Gastroesophageal sphincter (tissue), 3 donors: Measurements from ENCODE around the gene RPL36A.

Experiments
- CTCF ChIP-seq, 4 experiments: fragments of 200-600 bp in 2 of 4; fragments of 450-650 bp in 2 of 4; sonication (generic) in 1 of 4; IDR thresholded peaks; one replicate each; pipeline ENCODE4 v1.5.1; 2017 to 2019; ENCODE audit warnings: antibody characterized with exemption in 4 of 4, mild to moderate bottlenecking in 2 of 4, moderate library complexity in 2 of 4
- POLR2AphosphoS5 ChIP-seq: sonication (generic); formaldehyde crosslinking; IDR thresholded peaks from one replicate; pipeline ENCODE4 v1.6.1; 2017; ENCODE audit warnings: antibody characterized with exemption

- TF ChIP-seq POLR2AphosphoS5 (no peak), CTCF (IDR thresholded peaks at IDR 0.05) (no peak)
Measured at GRCh38 chrX:101349193-101349562, 41.6 kb upstream of the RPL36A start.
